ENCODE results near the gene MAD1L1.

MAD1L1 gene

DNA sequence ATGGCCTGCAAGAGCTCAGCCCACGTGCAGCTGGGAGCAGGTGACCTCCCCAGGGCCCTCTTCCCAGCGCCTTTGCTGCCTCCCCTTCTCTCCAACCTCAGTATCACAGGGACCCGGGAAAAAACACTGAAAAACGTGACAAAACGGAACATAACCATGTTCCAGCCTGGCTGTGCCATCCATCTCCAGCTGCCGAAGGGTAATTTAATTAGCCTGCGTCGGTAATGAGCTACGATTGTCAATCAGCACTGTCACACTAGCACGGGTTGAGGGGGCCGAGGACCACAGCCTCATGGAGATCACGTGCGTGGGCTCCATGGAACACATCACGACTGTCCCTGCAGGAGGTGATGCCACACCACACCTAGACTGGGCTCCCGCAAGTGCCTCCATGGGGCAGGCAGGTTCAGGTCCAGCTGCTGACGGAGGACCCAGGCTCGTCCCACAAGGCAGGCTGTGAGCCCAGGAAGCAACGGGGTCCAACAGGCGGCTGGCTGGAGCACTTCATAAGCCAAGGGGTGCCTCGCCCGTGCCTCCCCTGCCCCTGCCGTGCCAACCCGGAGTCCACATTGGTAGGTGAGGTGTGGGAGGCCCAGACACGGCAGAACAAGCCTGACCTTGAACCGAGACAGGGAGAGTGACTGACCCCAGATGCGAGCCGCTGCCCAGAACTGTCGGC is 363.2 kb downstream of the MAD1L1 start:
- TF ChIP-seq GATA2 (IDR thresholded peaks at IDR 0.05; ENCODE audit: low read depth, low read length) (no peak), GATA3 (IDR thresholded peaks at IDR 0.05; ENCODE audit: low read depth, low read length) (no peak)

DNA sequence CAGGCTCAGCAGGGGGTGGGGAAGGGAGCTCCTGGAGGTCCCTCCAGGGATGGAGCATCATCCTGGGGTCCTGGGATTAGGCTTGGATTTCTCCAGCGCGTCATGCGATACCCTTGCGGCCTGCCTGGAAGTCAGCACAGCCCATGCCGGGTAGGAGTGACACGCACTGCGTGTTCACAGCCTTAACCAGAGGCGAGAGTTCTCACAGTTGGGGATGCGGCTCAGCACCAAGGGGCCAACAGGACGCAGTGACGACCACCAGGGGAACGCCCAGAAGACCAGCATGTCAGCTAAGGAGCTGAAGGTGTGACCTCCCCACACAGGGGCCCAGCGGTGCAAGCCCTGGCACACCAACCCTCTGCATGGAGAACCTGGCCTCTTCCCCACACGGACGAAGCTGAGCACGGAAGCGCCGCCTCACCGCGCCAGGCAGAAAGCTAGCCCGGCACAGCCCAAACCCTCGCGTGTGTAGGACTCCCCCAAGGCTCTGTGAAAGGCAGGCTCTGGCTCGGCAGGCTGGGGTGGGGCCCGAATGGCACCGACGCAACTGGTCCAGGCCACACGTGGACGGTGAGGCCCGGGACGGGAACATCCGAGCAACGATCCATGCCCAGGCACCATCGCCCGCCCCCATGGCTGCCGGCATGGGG is 364.1 kb downstream of the MAD1L1 start:
- no peak for TF ChIP-seq GATA3 (IDR thresholded peaks at IDR 0.05; ENCODE audit: low read depth, low read length)

DNA sequence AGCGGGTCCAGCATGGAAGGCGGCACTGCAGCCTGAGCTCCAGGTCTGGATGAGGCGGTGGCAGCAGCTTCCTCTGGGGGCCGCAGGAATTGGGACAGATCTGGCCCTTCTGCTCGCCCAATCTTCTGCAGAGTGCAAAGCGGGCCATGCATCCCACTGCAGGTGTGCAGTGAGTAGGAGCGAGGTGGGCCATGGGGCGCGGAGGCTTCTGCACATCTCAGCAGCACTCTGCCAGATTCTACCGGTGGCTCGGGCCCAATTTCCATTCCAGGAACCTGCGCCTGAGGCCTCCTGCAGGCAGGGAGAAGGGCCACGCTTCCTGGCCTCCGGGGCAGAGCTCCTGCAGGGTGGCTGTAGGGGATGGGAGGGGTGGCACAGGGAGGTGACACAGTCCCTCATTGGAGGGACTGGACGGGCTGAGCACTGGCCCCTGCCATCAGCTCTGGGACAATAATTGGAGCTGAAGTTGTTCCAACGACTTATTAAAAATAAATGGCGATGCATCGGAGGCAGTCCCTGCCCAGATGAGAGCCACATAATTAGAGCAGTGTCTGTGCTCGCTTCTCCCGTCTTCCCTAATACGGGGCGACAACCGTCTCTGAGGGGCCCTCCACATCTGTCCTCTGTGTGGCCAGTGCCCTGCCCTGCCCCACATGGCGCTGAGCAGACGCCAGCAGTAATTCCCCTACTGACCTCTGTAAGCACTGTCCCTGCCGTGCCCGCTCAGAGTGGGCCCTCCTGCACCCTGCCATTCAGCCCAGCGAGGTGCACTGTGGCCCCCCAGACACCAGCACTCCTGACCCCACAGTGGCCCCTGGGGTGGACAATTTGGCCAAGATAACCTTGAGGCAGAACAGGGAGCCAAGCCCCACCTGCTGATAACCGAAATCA is 365.1 kb downstream of the MAD1L1 start:
- TF ChIP-seq GATA3 (IDR thresholded peaks at IDR 0.05; ENCODE audit: low read depth, low read length) (no peak), GATA2 (IDR thresholded peaks at IDR 0.05; ENCODE audit: low read depth, low read length) (no peak)

DNA sequence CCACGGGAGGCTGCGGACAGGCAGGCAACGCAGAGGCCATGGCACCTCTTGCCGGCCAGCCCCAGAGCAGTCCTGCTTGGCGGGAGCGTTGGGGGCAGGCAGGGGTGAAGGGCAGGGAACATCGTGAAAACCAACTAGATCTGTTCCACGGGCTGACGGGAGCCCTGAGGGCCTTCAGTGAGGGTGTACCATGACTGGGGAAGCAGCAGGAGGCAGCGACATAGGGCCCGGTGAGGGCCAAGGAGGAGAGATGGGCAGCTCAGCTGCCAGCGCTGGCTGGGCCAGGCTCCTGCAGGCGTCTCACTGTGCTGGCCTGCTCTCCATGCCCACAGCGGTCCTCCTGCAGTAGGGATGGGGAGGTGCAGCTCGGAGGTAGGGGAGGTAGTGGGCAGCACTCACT is 366.1 kb downstream of the MAD1L1 start:
- TF ChIP-seq GATA3 (IDR thresholded peaks at IDR 0.05; ENCODE audit: low read depth, low read length), result no peak

DNA sequence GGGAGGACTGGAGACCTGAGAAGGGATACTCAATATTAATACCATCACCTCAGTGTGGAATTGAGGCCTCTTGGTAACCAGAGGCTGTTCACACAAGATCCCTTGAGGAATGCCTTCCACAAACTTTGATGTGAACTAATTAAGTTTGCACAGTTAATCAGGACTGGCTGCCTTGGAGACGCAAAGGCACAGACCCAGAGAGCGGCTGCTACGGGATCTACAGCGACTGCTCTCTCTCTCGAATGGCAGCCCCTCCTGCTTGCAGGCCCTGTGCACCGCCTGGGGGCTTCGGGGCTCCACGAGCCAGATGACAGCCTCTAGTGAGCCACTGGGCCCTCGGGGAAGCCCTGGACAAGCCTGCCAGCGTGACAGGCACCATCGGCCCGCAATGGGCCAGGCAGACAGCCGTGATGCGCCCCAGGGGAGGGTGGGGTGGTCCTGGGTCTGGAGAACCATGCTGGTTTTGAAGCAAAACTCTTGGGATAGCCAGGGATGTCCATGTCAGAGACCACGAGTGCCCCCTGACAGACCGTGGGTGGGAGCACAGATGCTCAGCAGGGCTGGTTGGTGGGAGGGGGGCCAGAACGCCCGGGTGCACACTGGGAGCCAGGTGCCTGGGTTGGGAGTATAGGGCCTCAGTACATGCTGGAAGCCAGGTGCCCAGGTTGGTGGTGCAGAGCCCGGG is 367.0 kb downstream of the MAD1L1 start:
- TF ChIP-seq GATA3 (IDR thresholded peaks at IDR 0.05; ENCODE audit: low read depth, low read length) (no peak), GATA2 (IDR thresholded peaks at IDR 0.05; ENCODE audit: low read depth, low read length) (no peak)

DNA sequence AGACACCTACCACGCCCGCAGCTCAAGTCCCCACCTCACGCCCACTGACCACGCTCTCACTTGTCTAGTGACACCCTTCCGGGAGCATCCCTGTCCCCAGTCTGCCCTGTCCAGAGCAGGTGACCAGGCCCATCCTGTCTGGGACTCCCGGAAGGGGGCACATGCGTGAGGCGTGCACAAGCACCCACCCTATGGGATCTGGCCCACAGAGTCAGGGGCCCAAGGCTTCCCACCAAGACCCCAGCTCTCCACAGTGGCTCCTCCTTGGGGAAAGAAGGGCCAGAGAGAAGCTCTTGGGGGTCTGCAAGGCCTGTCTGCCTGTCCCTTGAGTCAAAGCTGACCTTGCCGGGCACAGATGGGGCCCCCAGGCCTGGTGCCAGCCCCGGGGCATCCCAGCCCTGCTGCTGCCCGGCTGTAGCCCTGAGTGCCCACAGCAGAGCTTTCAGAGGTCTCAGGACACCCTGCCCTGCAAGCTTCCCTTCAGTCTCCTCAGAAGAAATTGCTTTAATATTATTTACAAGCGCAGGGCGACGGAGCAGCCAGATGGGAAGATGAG is 367.7 kb downstream of the MAD1L1 start:
- no peak for TF ChIP-seq GATA2 (IDR thresholded peaks at IDR 0.05; ENCODE audit: low read depth, low read length)
- TF ChIP-seq GATA3 (IDR thresholded peaks at IDR 0.05; ENCODE audit: low read depth, low read length), result no peak

DNA sequence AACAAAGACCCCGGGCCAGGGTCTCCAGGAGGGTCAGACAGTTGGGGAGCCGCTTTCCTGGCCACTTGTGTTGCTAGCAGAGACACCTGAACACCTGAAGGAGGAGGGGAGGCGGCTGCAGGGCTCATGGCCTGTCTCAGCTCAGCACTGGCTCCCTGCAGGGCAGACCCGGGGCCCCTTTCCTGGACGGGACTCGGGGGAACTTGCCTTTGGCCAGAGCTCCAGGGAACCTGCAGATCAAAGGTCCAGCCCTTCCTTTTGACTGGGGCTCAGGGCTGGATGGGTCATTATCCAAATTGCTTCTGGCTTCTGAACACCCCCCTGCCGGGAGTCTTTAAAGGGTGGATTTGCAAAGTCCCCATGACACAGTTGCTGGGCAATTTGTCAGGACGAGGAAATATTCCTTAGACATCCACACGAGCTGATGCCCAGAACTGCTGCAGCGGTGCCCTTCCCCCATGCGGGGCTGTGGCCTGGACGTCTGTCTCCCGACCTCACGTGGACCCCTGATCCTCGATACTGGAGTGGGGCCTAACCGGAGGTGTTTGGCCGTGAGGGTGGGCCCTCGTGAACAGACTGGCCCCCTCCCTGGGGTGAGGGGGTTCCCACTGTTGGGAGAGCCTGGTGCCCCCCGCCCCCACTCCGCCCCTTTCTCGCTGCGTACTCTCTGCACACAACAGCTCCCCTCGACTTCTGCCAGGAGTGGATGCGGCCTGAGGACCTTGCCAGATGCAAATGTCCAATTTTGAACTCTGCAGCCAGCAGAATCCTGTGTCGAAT is 368.4 kb downstream of the MAD1L1 start:
- TF ChIP-seq GATA2 (IDR thresholded peaks at IDR 0.05; ENCODE audit: low read depth, low read length) (no peak), GATA3 (IDR thresholded peaks at IDR 0.05; ENCODE audit: low read depth, low read length) (no peak)

DNA sequence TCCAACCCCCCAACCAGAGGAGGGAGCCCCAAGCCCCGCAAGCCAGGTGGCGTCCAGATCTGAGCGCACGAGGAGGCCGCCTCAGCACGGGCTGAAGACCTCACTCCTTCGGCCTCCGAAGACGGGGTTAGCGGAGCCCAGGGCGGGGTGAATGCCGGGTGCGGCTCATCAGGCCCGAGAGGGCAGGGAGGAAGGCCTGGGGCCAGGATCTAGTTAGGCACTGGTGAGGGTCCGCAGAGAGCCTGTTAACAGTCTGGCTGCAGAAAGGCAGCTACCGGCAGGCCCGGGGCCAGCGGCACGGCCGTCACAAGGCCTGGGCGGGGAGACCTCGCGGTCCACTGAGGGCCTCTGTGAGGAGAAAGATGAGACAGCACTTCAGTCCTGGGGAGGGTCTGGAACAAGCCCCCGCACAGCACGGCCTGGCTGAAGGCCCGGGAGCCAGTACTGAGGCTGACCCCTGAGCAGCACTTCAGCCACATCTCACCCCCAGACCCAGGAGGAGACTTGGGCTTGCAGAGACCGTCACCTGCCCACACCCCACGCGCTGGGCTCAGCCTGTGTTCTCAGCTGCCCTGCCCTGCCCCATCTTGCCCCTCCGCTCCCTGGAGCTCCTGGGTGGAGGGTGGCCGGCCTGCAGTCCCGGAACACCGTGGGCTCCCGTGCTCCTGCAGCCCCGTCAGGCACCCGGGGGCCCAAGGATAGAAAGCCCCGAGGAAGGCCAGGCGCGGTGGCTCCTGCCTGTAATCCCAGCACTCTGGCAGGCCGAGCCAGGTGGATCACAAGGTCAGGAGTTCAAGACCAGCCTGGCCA is 369.4 kb downstream of the MAD1L1 start:
- TF ChIP-seq GATA3 (IDR thresholded peaks at IDR 0.05; ENCODE audit: low read depth, low read length), result no peak
- no peak for TF ChIP-seq GATA2 (IDR thresholded peaks at IDR 0.05; ENCODE audit: low read depth, low read length)

DNA sequence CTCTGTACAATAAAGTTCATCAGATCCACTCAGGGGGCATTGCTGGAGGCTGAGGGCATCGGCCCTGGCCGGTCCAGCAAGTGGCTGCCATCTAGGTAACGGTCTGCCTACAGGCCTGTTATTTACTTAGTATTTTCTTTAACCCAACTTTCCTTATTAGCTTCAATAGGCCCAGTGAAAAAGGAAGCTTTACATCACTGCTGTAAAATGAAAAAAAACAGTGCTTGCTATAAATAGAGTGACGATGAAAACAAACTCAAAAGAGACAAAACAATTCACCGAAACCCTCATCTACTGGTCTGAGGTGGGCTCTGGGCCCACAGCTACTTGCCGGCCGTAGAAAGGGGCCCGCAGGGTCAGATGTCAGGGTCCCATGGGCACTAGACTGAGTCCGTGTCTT is 370.2 kb downstream of the MAD1L1 start:
- no peak for TF ChIP-seq GATA3 (IDR thresholded peaks at IDR 0.05; ENCODE audit: low read depth, low read length)

DNA sequence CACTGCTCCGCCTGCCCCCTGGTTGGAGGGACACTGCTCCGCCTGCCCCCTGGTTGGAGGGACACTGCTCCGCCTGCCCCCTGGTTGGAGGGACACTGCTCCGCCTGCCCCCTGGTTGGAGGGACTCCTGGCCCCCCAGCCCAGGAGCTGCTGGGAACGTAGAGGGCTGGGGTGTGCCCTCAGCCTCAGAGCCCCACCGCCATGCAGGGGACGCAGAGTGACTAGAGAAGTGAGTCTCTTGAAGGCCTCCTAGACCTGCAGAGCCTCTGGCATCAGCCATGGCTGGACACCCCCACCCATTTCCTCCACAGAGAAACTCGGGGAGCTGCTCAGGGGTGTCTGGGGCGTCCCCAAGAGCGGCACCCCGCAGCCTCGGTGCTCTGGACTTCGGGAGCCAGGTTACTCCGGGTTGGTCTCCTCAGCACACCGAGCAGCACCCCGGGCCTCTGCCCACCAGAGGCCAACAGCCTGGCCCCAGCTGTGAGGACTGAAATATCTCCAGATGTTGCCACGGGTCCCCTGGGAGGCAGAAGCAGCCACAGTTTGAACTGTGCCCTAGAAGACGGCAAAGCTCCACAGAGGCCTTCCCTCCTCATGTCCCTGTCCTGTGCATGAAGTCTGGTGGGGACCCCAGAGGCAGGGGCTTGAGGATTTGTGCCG is 370.8 kb downstream of the MAD1L1 start:
- TF ChIP-seq GATA3 (IDR thresholded peaks at IDR 0.05; ENCODE audit: low read depth, low read length) (no peak), GATA2 (IDR thresholded peaks at IDR 0.05; ENCODE audit: low read depth, low read length) (no peak)

DNA sequence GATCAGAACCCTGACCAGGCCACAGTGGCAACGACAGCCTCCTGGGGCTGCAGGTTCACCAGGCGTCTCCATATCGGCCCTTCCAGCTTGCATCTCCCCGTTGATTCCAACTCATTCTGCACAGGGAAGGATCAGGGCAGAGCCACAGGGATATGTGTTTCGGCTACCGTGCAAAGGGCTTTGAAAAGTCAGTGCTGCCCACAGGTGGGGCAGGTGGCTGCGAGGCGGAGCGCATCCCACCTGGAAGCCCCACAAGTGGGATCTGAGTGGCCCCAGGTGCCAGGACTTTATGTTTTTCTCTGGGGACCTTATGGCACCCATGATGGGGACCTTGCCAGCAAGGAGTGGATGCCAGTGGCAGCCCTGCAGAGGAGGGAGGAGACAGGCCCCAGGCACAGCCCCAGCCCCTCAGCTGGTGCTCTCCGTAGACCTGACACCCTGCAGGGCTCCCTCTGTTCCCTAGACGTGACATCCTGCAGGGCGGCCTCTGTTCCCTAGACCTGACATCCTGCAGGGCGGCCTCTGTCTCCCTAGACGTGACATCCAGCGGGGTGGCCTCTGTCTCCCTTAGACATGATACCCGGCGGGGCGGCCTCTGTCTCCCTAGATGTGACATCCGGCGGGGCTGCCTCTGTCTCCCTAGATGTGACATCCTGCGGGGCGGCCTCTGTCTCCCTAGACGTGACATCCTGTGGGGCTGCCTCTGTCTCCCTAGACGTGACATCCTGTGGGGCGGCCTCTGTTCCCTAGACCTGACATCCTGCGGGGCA is 373.3 kb downstream of the MAD1L1 start:
- no peak for TF ChIP-seq GATA2 (IDR thresholded peaks at IDR 0.05; ENCODE audit: low read depth, low read length)
- TF ChIP-seq GATA3 (IDR thresholded peaks at IDR 0.05; ENCODE audit: low read depth, low read length), result no peak
